K562 (cell line): ENCODE data around the gene TACR2. TPM values are rescaled to one million over a fixed set of nuclear protein-coding genes. Genes with fewer than 3 reads are reported as not detected.

Experiments
- ATF7 ChIP-seq: fragments of 450-650 bp; IDR thresholded peaks from 2 replicates; pipeline ENCODE4 v1.7.1; 2014; ENCODE audit warnings: mild to moderate bottlenecking, moderate library complexity
- DACH1 ChIP-seq: fragments of 450-650 bp; IDR thresholded peaks from 2 replicates; pipeline ENCODE4 v1.6.1; 2018; ENCODE audit not compliant: partially characterized antibody
- DPF2 ChIP-seq: fragments of 450-650 bp; IDR thresholded peaks from 2 replicates; pipeline ENCODE4 v1.6.1; 2016
- POLR2AphosphoS2 ChIP-seq: IDR thresholded peaks from 2 replicates; pipeline ENCODE4 v1.6.1; 2012; ENCODE audit warnings: low read length, improper control_type of control experiment
- POLR2B ChIP-seq: fragments of 450-650 bp; IDR thresholded peaks from 2 replicates; pipeline ENCODE4 v1.6.1; 2018; ENCODE audit warnings: low read depth; ENCODE audit not compliant: partially characterized antibody
- POLR3G ChIP-seq: IDR thresholded peaks from 2 replicates; pipeline ENCODE4 v1.6.1; 2011; ENCODE audit not compliant: insufficient read length, insufficient replicate concordance; ENCODE audit errors: extremely low read depth
- RAD21 ChIP-seq, 2 experiments: fragments of 250-450 bp in 1 of 2; fragments of 450-650 bp in 1 of 2; sonication (Bioruptor Pico) in 1 of 2; formaldehyde crosslinking in 1 of 2; IDR thresholded peaks in 1 of 2; conservative IDR thresholded peaks in 1 of 2; 2 replicates each; pipeline versions ENCODE4 v1.4.0 to v1.8.0; 2020 to 2022; ENCODE audit warnings: mild to moderate bottlenecking in 2 of 2, moderate library complexity in 1 of 2
- RBFOX2 ChIP-seq: fragments of 200-400 bp; formaldehyde crosslinking; IDR thresholded peaks from 2 replicates; pipeline ENCODE4 v1.6.1; 2017; ENCODE audit warnings: low read depth, mild to moderate bottlenecking, low read length, moderate library complexity
- SMC3 ChIP-seq: conservative IDR thresholded peaks from 2 replicates; pipeline ENCODE4 v1.6.1; 2011; ENCODE audit warnings: low read depth, low read length, improper control_type of control experiment; ENCODE audit not compliant: insufficient read depth
- USF1 ChIP-seq: sonication (generic); formaldehyde crosslinking; IDR thresholded peaks from 2 replicates; pipeline ENCODE4 v1.9.0; 2022; ENCODE audit warnings: mild to moderate bottlenecking, missing genetic modification reagents
- YY1 ChIP-seq, 3 experiments: IDR thresholded peaks; 2 replicates each; pipeline ENCODE4 v1.6.1; 2011; ENCODE audit warnings: low read length in 2 of 3, mild to moderate bottlenecking in 2 of 3, moderate library complexity in 2 of 3, borderline replicate concordance in 1 of 3, control low read depth in 1 of 3, low read depth in 1 of 3; ENCODE audit not compliant: insufficient read depth in 3 of 3, insufficient replicate concordance in 2 of 3, control insufficient read depth in 1 of 3, insufficient read length in 1 of 3; ENCODE audit errors: extremely low read depth in 1 of 3
- ZMIZ1 ChIP-seq, 2 experiments: fragments of 150-350 bp in 1 of 2; IDR thresholded peaks; 2 replicates each; pipeline ENCODE4 v1.6.1; 2012 to 2016; ENCODE audit warnings: low read depth in 2 of 2, low read length in 2 of 2, mild to moderate bottlenecking in 1 of 2, moderate library complexity in 1 of 2
- ZNF431 ChIP-seq: sonication (generic); formaldehyde crosslinking; IDR thresholded peaks from 2 replicates; pipeline ENCODE4 v1.8.0; 2022; ENCODE audit warnings: mild to moderate bottlenecking, missing genetic modification reagents
- polyA plus RNA-seq, 8 experiments: library from polyadenylated mRNA; depleted of rRNA in 4 of 8; stranded (reverse) in 5 of 8; unstranded in 3 of 8; fragments of >200 nt; fragmentation: Nextera tagmentation in 2 of 8; fragmentation: Illumina TruSeq in 1 of 8; extraction: Ambion mirVana in 2 of 8; extraction: Trizol in 1 of 8; gene quantifications; 2 replicates each; pipeline versions ENCODE4 v1.2.1 to v1.2.3, GENCODE V29; 2011 to 2014; ENCODE audit warnings: inconsistent platforms in 1 of 8, missing spikeins in 1 of 8
- total RNA-seq, 7 experiments: library from RNA; depleted of rRNA in 6 of 7; stranded (reverse); fragments of >200 nt in 6 of 7; fragmentation: Illumina TruSeq in 2 of 7; extraction: Trizol in 2 of 7; gene quantifications; 2 replicates each; pipeline versions ENCODE4 v1.2.1 to v1.2.3, GENCODE V29; 2011 to 2021; ENCODE audit warnings: low replicate concordance in 1 of 7
- TF ChIP-seq, protein P1 (sequence below), 3 experiments: IDR thresholded peaks in 2 of 3; conservative IDR thresholded peaks in 1 of 3; 2 replicates each; pipeline ENCODE4 v1.5.1; 2011 to 2012; ENCODE audit warnings: low read length in 3 of 3, mild to moderate bottlenecking in 3 of 3, control low read depth in 2 of 3, improper control_type of control experiment in 1 of 3, inconsistent platforms in 1 of 3, low read depth in 1 of 3, mixed read lengths in 1 of 3, moderate library complexity in 1 of 3; ENCODE audit not compliant: insufficient read depth in 2 of 3
- TF ChIP-seq, protein P2 (sequence below): sonication (generic); formaldehyde crosslinking; IDR thresholded peaks from 2 replicates; pipeline ENCODE4 v1.8.0; 2022; ENCODE audit warnings: missing genetic modification reagents, mild to moderate bottlenecking, moderate library complexity, borderline replicate concordance

The TACR2 gene
- total and polyA plus RNA-seq, 9 of the 15 experiments (the other 6 are each of a cell fraction or from before 2014, with no cell fraction given), result not detected

GRCh38 chr10:69392481-69393000 lies 24.2 kb downstream of the TACR2 start (continued):
- TF ChIP-seq ZMIZ1 (IDR thresholded peaks at IDR 0.05; ENCODE audit: low read depth in 2 of 2, low read length in 2 of 2) (no peak), DACH1 (peak; percentile 21), POLR2B (peak; percentile 26), ZNF431 (0 out of 2 replicates have a peak, but pooled peaks have one; percentile 44), RAD21 (CRISPR knock-in tag; conservative IDR thresholded peaks at IDR 0.05 in 1 of 2, IDR thresholded peaks at IDR 0.05 in 1 of 2) (peak; percentile 96 to 98), POLR2AphosphoS2 (peak; percentile 89), USF1 (CRISPR knock-in tag) (peak; percentile 22; the same call in 1 of the 2 replicates), SMC3 (peak; percentile 95), POLR3G (no peak), ATF7 (peak; percentile 52; the same call in 1 of the 2 replicates), RBFOX2 (no peak), DPF2 (0 out of 2 replicates have a peak, but pooled peaks have one; percentile 12), YY1 (IDR thresholded peaks at IDR 0.05; ENCODE audit: borderline replicate concordance in 1 of 3, control insufficient read depth in 1 of 3, extremely low read depth in 1 of 3, insufficient read depth in 3 of 3, insufficient read length in 1 of 3, insufficient replicate concordance in 2 of 3, low read depth in 1 of 3, low read length in 2 of 3) (peak in 2 of 3 experiments; percentile 59 to 70)
- TF ChIP-seq, protein P1, sequence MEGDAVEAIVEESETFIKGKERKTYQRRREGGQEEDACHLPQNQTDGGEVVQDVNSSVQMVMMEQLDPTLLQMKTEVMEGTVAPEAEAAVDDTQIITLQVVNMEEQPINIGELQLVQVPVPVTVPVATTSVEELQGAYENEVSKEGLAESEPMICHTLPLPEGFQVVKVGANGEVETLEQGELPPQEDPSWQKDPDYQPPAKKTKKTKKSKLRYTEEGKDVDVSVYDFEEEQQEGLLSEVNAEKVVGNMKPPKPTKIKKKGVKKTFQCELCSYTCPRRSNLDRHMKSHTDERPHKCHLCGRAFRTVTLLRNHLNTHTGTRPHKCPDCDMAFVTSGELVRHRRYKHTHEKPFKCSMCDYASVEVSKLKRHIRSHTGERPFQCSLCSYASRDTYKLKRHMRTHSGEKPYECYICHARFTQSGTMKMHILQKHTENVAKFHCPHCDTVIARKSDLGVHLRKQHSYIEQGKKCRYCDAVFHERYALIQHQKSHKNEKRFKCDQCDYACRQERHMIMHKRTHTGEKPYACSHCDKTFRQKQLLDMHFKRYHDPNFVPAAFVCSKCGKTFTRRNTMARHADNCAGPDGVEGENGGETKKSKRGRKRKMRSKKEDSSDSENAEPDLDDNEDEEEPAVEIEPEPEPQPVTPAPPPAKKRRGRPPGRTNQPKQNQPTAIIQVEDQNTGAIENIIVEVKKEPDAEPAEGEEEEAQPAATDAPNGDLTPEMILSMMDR (IDR thresholded peaks at IDR 0.05 in 2 of 3, conservative IDR thresholded peaks at IDR 0.05 in 1 of 3; ENCODE audit: insufficient read depth in 2 of 3, low read depth in 1 of 3, low read length in 3 of 3), result peak; percentile 92 to 98 (median 97)
- TF ChIP-seq, protein P2, sequence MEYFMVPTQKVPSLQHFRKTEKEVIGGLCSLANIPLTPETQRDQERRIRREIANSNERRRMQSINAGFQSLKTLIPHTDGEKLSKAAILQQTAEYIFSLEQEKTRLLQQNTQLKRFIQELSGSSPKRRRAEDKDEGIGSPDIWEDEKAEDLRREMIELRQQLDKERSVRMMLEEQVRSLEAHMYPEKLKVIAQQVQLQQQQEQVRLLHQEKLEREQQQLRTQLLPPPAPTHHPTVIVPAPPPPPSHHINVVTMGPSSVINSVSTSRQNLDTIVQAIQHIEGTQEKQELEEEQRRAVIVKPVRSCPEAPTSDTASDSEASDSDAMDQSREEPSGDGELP (CRISPR knock-in tag), result peak; percentile 36; the same call in 1 of the 2 replicates
